Right ventricle myocardium superior (tissue), 1 donor: ENCODE data around the gene VIPR1. TPM values are rescaled to one million over a fixed set of nuclear protein-coding genes. Genes with fewer than 3 reads are reported as not detected.
A peak's percentile ranks its signal among the peaks of the same experiment; 100 is the strongest.
"Not testable (repeated sequence)": the region's sequence is repeated elsewhere in the genome, so short reads cannot be mapped to it uniquely, and the experiment has no call there.

Experiments
- ATAC-seq: fragments of 200-7000 bp; cut with Tn5 transposase; one replicate; pipeline ENCODE4 v1.9.1; 2020; ENCODE audit warnings: mild to moderate bottlenecking; ENCODE audit not compliant: poor library complexity
- DNase-seq: peaks from one replicate; pipeline ENCODE4 v3.0.0-alpha.2; 2020
- intact Hi-C: fragments of 100-400 bp; cut with DNase I; formaldehyde crosslinking; loops from one replicate; pipeline ENCODE4 v1.11.2; 2022
- total RNA-seq: library from RNA; stranded (reverse); fragmentation: NEBNext Ultra II Directional; extraction: Animal tissue kit (Norgen Biotek cat#: 25700); gene quantifications from one replicate; pipeline ENCODE4 v1.2.1, GENCODE V29; 2021
- donor health status: DM: no; HTN: yes; CAD: no; lungs with severe emphysema.

VIPR1 gene
- total RNA-seq, 1 donor from 2014 or later: 3.4 TPM

- DNase-seq: peak; percentile 81
- intact Hi-C loops: loop anchor here (10.0 kb wide), 1 partner anchor 313 kb away; no protein-coding TSS in a partner anchor
- peak; percentile 73 for ATAC-seq
Measured at GRCh38 chr3:42547401-42547945, 45.0 kb downstream of the VIPR1 start.

- ATAC-seq: no peak
- no peak for DNase-seq
- intact Hi-C loops: loop anchor here (10.0 kb wide), 1 partner anchor 314 kb away; no protein-coding TSS in a partner anchor
Measured at GRCh38 chr3:42549131-42549530, 46.7 kb downstream of the VIPR1 start.

- DNase-seq (no peak), ATAC-seq (no peak)
- intact Hi-C loops: no loop called here
Measured at GRCh38 chr3:42550250-42550649, 47.8 kb downstream of the VIPR1 start.

- ATAC-seq (no peak), DNase-seq (no peak)
- intact Hi-C loops: no loop called here
Measured at GRCh38 chr3:42552830-42553229, 50.4 kb downstream of the VIPR1 start.

GRCh38 chr3:42556089-42556632 lies 53.7 kb downstream of the VIPR1 start:
- ATAC-seq: no peak
- intact Hi-C loops: no loop called here

GRCh38 chr3:42556817-42557216 lies 54.4 kb downstream of the VIPR1 start:
- intact Hi-C loops, ATAC-seq, DNase-seq: not testable (repeated sequence)

More at GRCh38 chr3:42556089-42556632, 53.7 kb downstream of the VIPR1 start:
- no peak for DNase-seq

- DNase-seq: no peak
- no peak for ATAC-seq
- intact Hi-C loops: no loop called here
Measured at GRCh38 chr3:42557854-42558253, 55.4 kb downstream of the VIPR1 start.

- no peak for DNase-seq
- no peak for ATAC-seq
- intact Hi-C loops: loop anchor here (5.0 kb wide), 1 partner anchor 50 kb away; no protein-coding TSS in a partner anchor
Measured at GRCh38 chr3:42562047-42562907, 59.8 kb downstream of the VIPR1 start.

- intact Hi-C loops: loop anchor here (5.0 kb wide), 1 partner anchor 188 kb away; no protein-coding TSS in a partner anchor
- ATAC-seq: peak; percentile 30
- DNase-seq: no peak
Measured at GRCh38 chr3:42569593-42570142, 67.2 kb downstream of the VIPR1 start.

GRCh38 chr3:42572278-42572677 lies 69.8 kb downstream of the VIPR1 start:
- DNase-seq: no peak
- intact Hi-C loops: loop anchor here (5.0 kb wide), 1 partner anchor 185 kb away; no protein-coding TSS in a partner anchor
- ATAC-seq: peak; percentile 73

GRCh38 chr3:42575137-42575741 lies 72.8 kb downstream of the VIPR1 start:
- no peak for ATAC-seq
- no peak for DNase-seq
- intact Hi-C loops: no loop called here

- intact Hi-C loops: no loop called here
- DNase-seq (no peak), ATAC-seq (no peak)
Measured at GRCh38 chr3:42578054-42578453, 75.6 kb downstream of the VIPR1 start.

- intact Hi-C loops, ATAC-seq, DNase-seq: not testable (repeated sequence)
Measured at GRCh38 chr3:42579346-42579745, 76.9 kb downstream of the VIPR1 start.

- no peak for DNase-seq
- intact Hi-C loops: no loop called here
- ATAC-seq: no peak
Measured at GRCh38 chr3:42581400-42581708, 78.9 kb downstream of the VIPR1 start.

GRCh38 chr3:42581709-42582473 lies 79.4 kb downstream of the VIPR1 start, which contains the start of gene SEC22C:
Gene SEC22C, minus strand, starts transcription at chr3:42581967. Its CDS starts 12,921 bp downstream, at chr3:42569046.
- intact Hi-C loops: no loop called here
- ATAC-seq: peak; percentile 99
- DNase-seq: peak; percentile 96

GRCh38 chr3:42582474-42583070 lies 80.1 kb downstream of the VIPR1 start:
- DNase-seq: no peak
- intact Hi-C loops: no loop called here
- no peak for ATAC-seq
